Liver (tissue), 3 donors: ENCODE data around the gene FRRS1.

Experiments used
- FOXA1 ChIP-seq: IDR thresholded peaks from 2 replicates; pipeline ENCODE4 v1.6.1; 2016; ENCODE audit warnings: antibody characterized with exemption
- HNF4G ChIP-seq: IDR thresholded peaks from 2 replicates; pipeline ENCODE4 v1.6.1; 2016; ENCODE audit warnings: antibody characterized with exemption
- NR2F2 ChIP-seq: IDR thresholded peaks from 2 replicates; pipeline ENCODE4 v1.6.1; 2016; ENCODE audit warnings: antibody characterized with exemption
- RAD21 ChIP-seq, 2 donors: IDR thresholded peaks; 2 replicates each; pipeline ENCODE4 v1.6.1; 2016; ENCODE audit warnings: antibody characterized with exemption in 2 of 2, mild to moderate bottlenecking in 2 of 2
- RXRA ChIP-seq, 2 donors: IDR thresholded peaks; 2 replicates each; pipeline ENCODE4 v1.6.1; 2017 to 2018; ENCODE audit warnings: antibody characterized with exemption in 2 of 2, mild to moderate bottlenecking in 1 of 2
- TAF1 ChIP-seq: conservative IDR thresholded peaks from 2 replicates; pipeline ENCODE4 v1.6.1; 2016; ENCODE audit warnings: antibody characterized with exemption, mild to moderate bottlenecking
- YY1 ChIP-seq: IDR thresholded peaks from 2 replicates; pipeline ENCODE4 v1.6.1; 2016; ENCODE audit warnings: antibody characterized with exemption, mild to moderate bottlenecking
- TF ChIP-seq, protein P1 (sequence below): fragments of 150-350 bp; IDR thresholded peaks from 2 replicates; pipeline ENCODE4 v1.5.1; 2017; ENCODE audit warnings: improper control_type of control experiment, low read depth, low read length; ENCODE audit not compliant: missing input control
- TF ChIP-seq, protein P2 (sequence below): IDR thresholded peaks from 2 replicates; pipeline ENCODE4 v1.6.1; 2016; ENCODE audit warnings: antibody characterized with exemption
- TF ChIP-seq, protein P3 (sequence below): IDR thresholded peaks from 2 replicates; pipeline ENCODE4 v1.6.1; 2016; ENCODE audit warnings: antibody characterized with exemption
- TF ChIP-seq, protein P4 (sequence below): IDR thresholded peaks from 2 replicates; pipeline ENCODE4 v1.6.1; 2016; ENCODE audit warnings: antibody characterized with exemption, mild to moderate bottlenecking
- donor health status: healthy.
- donor health status: healthy.

GRCh38 chr1:99777752-99778151 lies 11.3 kb upstream of the FRRS1 start:
- TF ChIP-seq, protein P1, sequence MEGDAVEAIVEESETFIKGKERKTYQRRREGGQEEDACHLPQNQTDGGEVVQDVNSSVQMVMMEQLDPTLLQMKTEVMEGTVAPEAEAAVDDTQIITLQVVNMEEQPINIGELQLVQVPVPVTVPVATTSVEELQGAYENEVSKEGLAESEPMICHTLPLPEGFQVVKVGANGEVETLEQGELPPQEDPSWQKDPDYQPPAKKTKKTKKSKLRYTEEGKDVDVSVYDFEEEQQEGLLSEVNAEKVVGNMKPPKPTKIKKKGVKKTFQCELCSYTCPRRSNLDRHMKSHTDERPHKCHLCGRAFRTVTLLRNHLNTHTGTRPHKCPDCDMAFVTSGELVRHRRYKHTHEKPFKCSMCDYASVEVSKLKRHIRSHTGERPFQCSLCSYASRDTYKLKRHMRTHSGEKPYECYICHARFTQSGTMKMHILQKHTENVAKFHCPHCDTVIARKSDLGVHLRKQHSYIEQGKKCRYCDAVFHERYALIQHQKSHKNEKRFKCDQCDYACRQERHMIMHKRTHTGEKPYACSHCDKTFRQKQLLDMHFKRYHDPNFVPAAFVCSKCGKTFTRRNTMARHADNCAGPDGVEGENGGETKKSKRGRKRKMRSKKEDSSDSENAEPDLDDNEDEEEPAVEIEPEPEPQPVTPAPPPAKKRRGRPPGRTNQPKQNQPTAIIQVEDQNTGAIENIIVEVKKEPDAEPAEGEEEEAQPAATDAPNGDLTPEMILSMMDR: no peak
- no peak for TF ChIP-seq TAF1
- TF ChIP-seq, protein P2, sequence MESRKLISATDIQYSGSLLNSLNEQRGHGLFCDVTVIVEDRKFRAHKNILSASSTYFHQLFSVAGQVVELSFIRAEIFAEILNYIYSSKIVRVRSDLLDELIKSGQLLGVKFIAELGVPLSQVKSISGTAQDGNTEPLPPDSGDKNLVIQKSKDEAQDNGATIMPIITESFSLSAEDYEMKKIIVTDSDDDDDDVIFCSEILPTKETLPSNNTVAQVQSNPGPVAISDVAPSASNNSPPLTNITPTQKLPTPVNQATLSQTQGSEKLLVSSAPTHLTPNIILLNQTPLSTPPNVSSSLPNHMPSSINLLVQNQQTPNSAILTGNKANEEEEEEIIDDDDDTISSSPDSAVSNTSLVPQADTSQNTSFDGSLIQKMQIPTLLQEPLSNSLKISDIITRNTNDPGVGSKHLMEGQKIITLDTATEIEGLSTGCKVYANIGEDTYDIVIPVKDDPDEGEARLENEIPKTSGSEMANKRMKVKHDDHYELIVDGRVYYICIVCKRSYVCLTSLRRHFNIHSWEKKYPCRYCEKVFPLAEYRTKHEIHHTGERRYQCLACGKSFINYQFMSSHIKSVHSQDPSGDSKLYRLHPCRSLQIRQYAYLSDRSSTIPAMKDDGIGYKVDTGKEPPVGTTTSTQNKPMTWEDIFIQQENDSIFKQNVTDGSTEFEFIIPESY: no peak
- no peak for TF ChIP-seq YY1
- no peak for TF ChIP-seq RXRA (IDR thresholded peaks at IDR 0.05)
- TF ChIP-seq HNF4G: no peak
- TF ChIP-seq, protein P3, sequence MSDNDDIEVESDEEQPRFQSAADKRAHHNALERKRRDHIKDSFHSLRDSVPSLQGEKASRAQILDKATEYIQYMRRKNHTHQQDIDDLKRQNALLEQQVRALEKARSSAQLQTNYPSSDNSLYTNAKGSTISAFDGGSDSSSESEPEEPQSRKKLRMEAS: no peak
- no peak for TF ChIP-seq FOXA1
- no peak for TF ChIP-seq RAD21 (IDR thresholded peaks at IDR 0.05)
- TF ChIP-seq, protein P4, sequence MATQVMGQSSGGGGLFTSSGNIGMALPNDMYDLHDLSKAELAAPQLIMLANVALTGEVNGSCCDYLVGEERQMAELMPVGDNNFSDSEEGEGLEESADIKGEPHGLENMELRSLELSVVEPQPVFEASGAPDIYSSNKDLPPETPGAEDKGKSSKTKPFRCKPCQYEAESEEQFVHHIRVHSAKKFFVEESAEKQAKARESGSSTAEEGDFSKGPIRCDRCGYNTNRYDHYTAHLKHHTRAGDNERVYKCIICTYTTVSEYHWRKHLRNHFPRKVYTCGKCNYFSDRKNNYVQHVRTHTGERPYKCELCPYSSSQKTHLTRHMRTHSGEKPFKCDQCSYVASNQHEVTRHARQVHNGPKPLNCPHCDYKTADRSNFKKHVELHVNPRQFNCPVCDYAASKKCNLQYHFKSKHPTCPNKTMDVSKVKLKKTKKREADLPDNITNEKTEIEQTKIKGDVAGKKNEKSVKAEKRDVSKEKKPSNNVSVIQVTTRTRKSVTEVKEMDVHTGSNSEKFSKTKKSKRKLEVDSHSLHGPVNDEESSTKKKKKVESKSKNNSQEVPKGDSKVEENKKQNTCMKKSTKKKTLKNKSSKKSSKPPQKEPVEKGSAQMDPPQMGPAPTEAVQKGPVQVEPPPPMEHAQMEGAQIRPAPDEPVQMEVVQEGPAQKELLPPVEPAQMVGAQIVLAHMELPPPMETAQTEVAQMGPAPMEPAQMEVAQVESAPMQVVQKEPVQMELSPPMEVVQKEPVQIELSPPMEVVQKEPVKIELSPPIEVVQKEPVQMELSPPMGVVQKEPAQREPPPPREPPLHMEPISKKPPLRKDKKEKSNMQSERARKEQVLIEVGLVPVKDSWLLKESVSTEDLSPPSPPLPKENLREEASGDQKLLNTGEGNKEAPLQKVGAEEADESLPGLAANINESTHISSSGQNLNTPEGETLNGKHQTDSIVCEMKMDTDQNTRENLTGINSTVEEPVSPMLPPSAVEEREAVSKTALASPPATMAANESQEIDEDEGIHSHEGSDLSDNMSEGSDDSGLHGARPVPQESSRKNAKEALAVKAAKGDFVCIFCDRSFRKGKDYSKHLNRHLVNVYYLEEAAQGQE: no peak
- no peak for TF ChIP-seq NR2F2
